Activated CD4-positive, alpha-beta T cell treated with anti-CD3 and anti-CD28 coated beads, Interleukin-2, Interleukin-4, amounts not matched to agents 100 ng/mL and 50 ng/mL, durations not matched to agents 16 hours and 8 hours (primary cell): Measurements from ENCODE around the gene CENPP.
"Not testable (repeated sequence)": the region's sequence is repeated elsewhere in the genome, so short reads cannot be mapped to it uniquely, and the experiment has no call there.

Source experiments
- DNase-seq: peaks from one replicate; pipeline ENCODE4 v3.0.0-alpha.2; 2020; ENCODE audit warnings: low spot score

Gene CENPP

GRCh38 chr9:92380603-92381002, 54.9 kb downstream of the CENPP start:
- DNase-seq = no peak

- no peak for DNase-seq
Observed at GRCh38 chr9:92381775-92382174, 56.0 kb downstream of the CENPP start.

- no peak for DNase-seq
Observed at GRCh38 chr9:92384375-92384774, 58.6 kb downstream of the CENPP start.

- DNase-seq = no peak
Observed at GRCh38 chr9:92385001-92385400, 59.2 kb downstream of the CENPP start.

- no peak for DNase-seq
Observed at GRCh38 chr9:92385477-92385876, 59.7 kb downstream of the CENPP start.

- no peak for DNase-seq
Observed at GRCh38 chr9:92385953-92386352, 60.2 kb downstream of the CENPP start.

GRCh38 chr9:92392690-92393089, 66.9 kb downstream of the CENPP start:
- DNase-seq = no peak

- no peak for DNase-seq
Observed at GRCh38 chr9:92393686-92394085, 67.9 kb downstream of the CENPP start.

GRCh38 chr9:92395617-92396016, 69.9 kb downstream of the CENPP start:
- DNase-seq = no peak

GRCh38 chr9:92397853-92398252, 72.1 kb downstream of the CENPP start:
- DNase-seq = no peak

- DNase-seq = no peak
Observed at GRCh38 chr9:92402360-92402759, 76.6 kb downstream of the CENPP start.

GRCh38 chr9:92402826-92403745, 77.3 kb downstream of the CENPP start:
- DNase-seq = no peak

GRCh38 chr9:92404042-92404836, 78.5 kb downstream of the CENPP start, which contains the start of gene OGN:
Gene OGN (minus strand): TSS chr9:92404578. CDS start chr9:92403407, 1,171 bp downstream.
- DNase-seq = no peak

GRCh38 chr9:92405818-92406217, 80.1 kb downstream of the CENPP start:
- DNase-seq = no peak

GRCh38 chr9:92406477-92406876, 80.7 kb downstream of the CENPP start:
- peak; percentile 35 for DNase-seq

GRCh38 chr9:92407818-92408217, 82.1 kb downstream of the CENPP start:
- DNase-seq = no peak

GRCh38 chr9:92408747-92409478, 83.2 kb downstream of the CENPP start:
- no peak for DNase-seq

- DNase-seq = not testable (repeated sequence)
Observed at GRCh38 chr9:92411157-92411556, 85.4 kb downstream of the CENPP start.

GRCh38 chr9:92414566-92414965, 88.8 kb downstream of the CENPP start:
- DNase-seq = no peak

GRCh38 chr9:92422611-92423338, 97.0 kb downstream of the CENPP start:
- DNase-seq = no peak

- no peak for DNase-seq
Observed at GRCh38 chr9:92423612-92424011, 97.9 kb downstream of the CENPP start.

GRCh38 chr9:92424340-92424739, 98.6 kb downstream of the CENPP start, which contains the start of gene OMD:
Gene OMD (minus strand): TSS chr9:92424471. CDS start chr9:92417558, 6,913 bp downstream.
- DNase-seq = no peak
